SK-N-SH treated with all-trans-retinoic acid at 6 μM for 48 hours (cell line): Measurements from ENCODE around the gene CSRNP3.

ENCODE experiments used
- BACH2 ChIP-seq: fragments of 250-450 bp; sonication (Bioruptor Pico); IDR thresholded peaks from 2 replicates; pipeline ENCODE4 v1.9.0; 2021; ENCODE audit warnings: mild to moderate bottlenecking, borderline replicate concordance
- ESRRG ChIP-seq: fragments of 250-450 bp; sonication (Bioruptor Pico); IDR thresholded peaks from 2 replicates; pipeline ENCODE4 v1.6.1; 2021; ENCODE audit warnings: mild to moderate bottlenecking
- ISL1 ChIP-seq: fragments of 250-450 bp; sonication (Bioruptor Pico); IDR thresholded peaks from 2 replicates; pipeline ENCODE4 v2.1.2; 2022; ENCODE audit warnings: mild to moderate bottlenecking, moderate library complexity
- OSR1 ChIP-seq: fragments of 250-450 bp; sonication (Bioruptor Pico); IDR thresholded peaks from 2 replicates; pipeline ENCODE4 v1.8.0; 2022; ENCODE audit warnings: moderate library complexity, mild to moderate bottlenecking, inconsistent platforms
- PATZ1 ChIP-seq: fragments of 250-450 bp; sonication (Bioruptor Pico); IDR thresholded peaks from 2 replicates; pipeline ENCODE4 v1.8.0; 2020; ENCODE audit warnings: mild to moderate bottlenecking, moderate library complexity, borderline replicate concordance
- PPARA ChIP-seq: fragments of 250-450 bp; sonication (Bioruptor Pico); IDR thresholded peaks from 2 replicates; pipeline ENCODE4 v1.5.0; 2020; ENCODE audit warnings: mild to moderate bottlenecking, borderline replicate concordance
- RARB ChIP-seq: fragments of 250-450 bp; sonication (Bioruptor Pico); IDR thresholded peaks from 2 replicates; pipeline ENCODE4 v1.8.0; 2021; ENCODE audit warnings: mild to moderate bottlenecking, moderate library complexity
- TCF4 ChIP-seq: fragments of 250-450 bp; sonication (Bioruptor Pico); IDR thresholded peaks from 2 replicates; pipeline ENCODE4 v1.8.0; 2021; ENCODE audit warnings: mild to moderate bottlenecking, moderate library complexity, borderline replicate concordance
- TOX ChIP-seq: fragments of 250-450 bp; sonication (Bioruptor Pico); IDR thresholded peaks from 2 replicates; pipeline ENCODE4 v1.8.0; 2021; ENCODE audit warnings: mild to moderate bottlenecking, moderate library complexity, borderline replicate concordance
- ZC3H10 ChIP-seq: fragments of 250-450 bp; sonication (Bioruptor Pico); IDR thresholded peaks from 2 replicates; pipeline ENCODE4 v1.5.1; 2021; ENCODE audit warnings: mild to moderate bottlenecking, moderate library complexity
- ZFP3 ChIP-seq: fragments of 250-450 bp; sonication (Bioruptor Pico); IDR thresholded peaks from 2 replicates; pipeline ENCODE4 v1.5.0; 2020; ENCODE audit warnings: mild to moderate bottlenecking, moderate library complexity
- ZNF70 ChIP-seq: fragments of 450-650 bp; formaldehyde crosslinking; IDR thresholded peaks from 2 replicates; pipeline ENCODE4 v1.5.0; 2020; ENCODE audit warnings: mild to moderate bottlenecking, moderate library complexity
- TF ChIP-seq, protein P1 (sequence below): fragments of 250-450 bp; sonication (Bioruptor Pico); IDR thresholded peaks from 2 replicates; pipeline ENCODE4 v1.8.0; 2021; ENCODE audit warnings: low read depth, mild to moderate bottlenecking, moderate library complexity, borderline replicate concordance
- TF ChIP-seq, protein P2 (sequence below): fragments of 250-450 bp; sonication (Bioruptor Pico); IDR thresholded peaks from 2 replicates; pipeline ENCODE4 v1.5.1; 2020; ENCODE audit warnings: low read depth, mild to moderate bottlenecking, moderate library complexity

GRCh38 chr2:165648801-165649200, 179.3 kb downstream of the CSRNP3 start:
- no peak for TF ChIP-seq BACH2
- no peak for TF ChIP-seq ISL1 (CRISPR knock-in tag)
- TF ChIP-seq ZNF70 (CRISPR knock-in tag) = no peak
- no peak for TF ChIP-seq RARB (CRISPR knock-in tag)
- TF ChIP-seq ZFP3 = no peak
- TF ChIP-seq, protein P1, sequence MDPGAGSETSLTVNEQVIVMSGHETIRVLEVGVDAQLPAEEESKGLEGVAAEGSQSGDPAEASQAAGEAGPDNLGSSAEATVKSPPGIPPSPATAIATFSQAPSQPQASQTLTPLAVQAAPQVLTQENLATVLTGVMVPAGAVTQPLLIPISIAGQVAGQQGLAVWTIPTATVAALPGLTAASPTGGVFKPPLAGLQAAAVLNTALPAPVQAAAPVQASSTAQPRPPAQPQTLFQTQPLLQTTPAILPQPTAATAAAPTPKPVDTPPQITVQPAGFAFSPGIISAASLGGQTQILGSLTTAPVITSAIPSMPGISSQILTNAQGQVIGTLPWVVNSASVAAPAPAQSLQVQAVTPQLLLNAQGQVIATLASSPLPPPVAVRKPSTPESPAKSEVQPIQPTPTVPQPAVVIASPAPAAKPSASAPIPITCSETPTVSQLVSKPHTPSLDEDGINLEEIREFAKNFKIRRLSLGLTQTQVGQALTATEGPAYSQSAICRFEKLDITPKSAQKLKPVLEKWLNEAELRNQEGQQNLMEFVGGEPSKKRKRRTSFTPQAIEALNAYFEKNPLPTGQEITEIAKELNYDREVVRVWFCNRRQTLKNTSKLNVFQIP = no peak
- TF ChIP-seq TOX = no peak
- TF ChIP-seq, protein P2, sequence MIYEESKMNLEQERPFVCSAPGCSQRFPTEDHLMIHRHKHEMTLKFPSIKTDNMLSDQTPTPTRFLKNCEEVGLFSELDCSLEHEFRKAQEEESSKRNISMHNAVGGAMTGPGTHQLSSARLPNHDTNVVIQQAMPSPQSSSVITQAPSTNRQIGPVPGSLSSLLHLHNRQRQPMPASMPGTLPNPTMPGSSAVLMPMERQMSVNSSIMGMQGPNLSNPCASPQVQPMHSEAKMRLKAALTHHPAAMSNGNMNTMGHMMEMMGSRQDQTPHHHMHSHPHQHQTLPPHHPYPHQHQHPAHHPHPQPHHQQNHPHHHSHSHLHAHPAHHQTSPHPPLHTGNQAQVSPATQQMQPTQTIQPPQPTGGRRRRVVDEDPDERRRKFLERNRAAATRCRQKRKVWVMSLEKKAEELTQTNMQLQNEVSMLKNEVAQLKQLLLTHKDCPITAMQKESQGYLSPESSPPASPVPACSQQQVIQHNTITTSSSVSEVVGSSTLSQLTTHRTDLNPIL (CRISPR knock-in tag) = no peak
- no peak for TF ChIP-seq PPARA (CRISPR knock-in tag)
- TF ChIP-seq ESRRG (CRISPR knock-in tag) = no peak
- TF ChIP-seq TCF4 (CRISPR knock-in tag) = no peak
- TF ChIP-seq ZC3H10 (CRISPR knock-in tag) = no peak
- no peak for TF ChIP-seq PATZ1 (CRISPR knock-in tag)
- no peak for TF ChIP-seq OSR1 (CRISPR knock-in tag)
